Ramos (cell line): ENCODE results near the gene DUS3L.
"Not testable (repeated sequence)": the region's sequence is repeated elsewhere in the genome, so short reads cannot be mapped to it uniquely, and the experiment has no call there.

Source experiments
- in situ Hi-C: fragments of 300-500 bp; cut with MboI; formaldehyde crosslinking; loops from one replicate; pipeline ENCODE4 v1.14.3; 2022; ENCODE audit warnings: low sequenced_read_pairs; ENCODE audit not compliant: unreplicated experiment

Gene DUS3L

DNA sequence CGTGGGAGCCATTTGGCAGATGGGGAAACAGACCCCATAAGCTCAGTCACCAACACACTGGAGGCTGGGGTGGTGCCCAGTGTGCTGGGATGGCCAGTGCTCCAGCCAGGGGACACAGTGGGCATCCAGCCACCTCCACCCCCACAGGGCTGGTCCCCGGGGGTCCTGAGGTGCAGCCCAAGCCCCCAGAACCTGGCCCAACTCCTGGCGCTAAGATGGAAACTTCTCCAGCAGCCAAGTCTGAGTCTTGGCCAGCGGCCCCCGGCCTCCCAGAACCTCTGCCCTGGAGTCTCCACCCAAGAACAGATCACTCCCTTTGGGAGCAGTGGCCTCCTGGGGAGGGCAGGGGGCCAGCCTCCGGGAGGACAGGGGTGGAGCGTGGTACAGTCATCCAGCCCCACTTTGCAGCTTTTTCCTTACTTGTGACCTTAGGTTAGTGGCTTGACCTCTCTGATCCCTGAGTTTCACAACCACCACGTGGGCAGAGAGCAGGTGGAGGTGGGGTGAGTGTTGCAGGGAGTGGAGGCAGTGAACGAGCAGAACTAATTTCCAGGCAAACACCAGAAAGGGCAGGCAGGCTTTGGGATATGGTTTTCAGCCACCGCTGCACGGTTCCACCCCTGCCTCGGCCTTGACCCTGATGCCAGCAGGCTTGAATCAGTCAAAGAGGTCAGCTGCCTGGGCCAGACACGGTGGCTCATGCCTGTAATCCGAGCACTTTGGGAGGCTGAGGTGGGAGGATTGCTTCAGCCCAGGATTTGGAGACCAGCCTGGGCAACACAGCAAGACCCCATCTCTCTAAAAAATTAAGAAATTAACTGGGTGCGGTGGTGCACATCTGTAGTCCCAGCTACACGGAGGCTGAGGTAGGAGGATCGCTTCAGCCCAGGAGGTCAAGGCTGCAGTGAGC lies 9.7 kb upstream of the DUS3L start:
- in situ Hi-C loops = loop anchor here (5.0 kb wide), 2 partner anchors 92 to 222 kb away; no protein-coding TSS in a partner anchor

DNA sequence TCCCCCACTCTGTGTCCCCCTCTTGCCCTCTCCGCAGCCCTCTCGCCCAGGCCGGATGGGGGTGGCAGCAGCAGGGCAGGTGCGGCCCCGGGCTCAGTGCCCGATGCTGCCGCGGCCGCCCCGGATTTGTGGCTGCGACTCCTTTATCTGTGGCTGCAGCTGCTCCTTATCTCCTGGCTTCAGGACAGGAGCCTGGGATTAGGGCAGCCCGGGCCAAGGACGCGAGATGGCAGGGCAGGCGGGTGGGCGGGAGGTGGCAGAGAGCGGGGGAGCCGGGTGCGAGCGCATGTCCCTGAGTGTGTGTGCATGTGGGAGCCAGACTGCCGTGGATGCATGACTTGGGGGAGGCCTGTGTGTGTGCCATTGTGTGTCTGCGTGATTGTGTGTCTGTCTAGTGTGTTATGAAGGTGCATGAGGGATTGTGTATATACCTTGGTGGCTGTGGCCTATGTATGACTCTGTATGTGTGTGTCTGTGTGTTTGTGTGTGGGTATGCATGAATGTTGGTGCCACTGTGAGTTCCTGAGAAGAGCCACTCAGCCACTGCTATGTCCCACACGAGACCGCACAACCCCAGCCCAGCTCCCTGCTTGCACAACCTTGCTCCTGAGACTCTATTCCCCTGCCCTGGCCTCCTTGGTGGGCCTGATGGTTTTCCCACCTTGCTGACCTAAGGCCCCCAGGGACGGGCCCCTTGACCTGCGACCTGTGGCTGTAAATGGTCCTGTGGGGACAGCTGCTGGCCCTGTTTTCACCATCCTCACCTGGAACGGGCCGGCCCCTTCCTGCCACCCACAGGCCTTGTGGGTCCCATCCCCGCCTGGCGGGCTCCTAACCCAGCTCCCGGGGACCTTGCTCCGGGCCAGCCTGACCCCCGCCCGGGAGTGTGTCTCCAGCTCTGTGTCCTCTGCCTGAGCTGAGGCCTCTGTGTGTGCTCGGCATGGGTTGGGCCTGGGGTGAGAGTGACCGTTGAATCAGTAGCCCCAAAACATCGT lies 8.6 kb upstream of the DUS3L start:
- in situ Hi-C loops = loop anchor here (5.0 kb wide), 2 partner anchors 93 to 223 kb away; no protein-coding TSS in a partner anchor

DNA sequence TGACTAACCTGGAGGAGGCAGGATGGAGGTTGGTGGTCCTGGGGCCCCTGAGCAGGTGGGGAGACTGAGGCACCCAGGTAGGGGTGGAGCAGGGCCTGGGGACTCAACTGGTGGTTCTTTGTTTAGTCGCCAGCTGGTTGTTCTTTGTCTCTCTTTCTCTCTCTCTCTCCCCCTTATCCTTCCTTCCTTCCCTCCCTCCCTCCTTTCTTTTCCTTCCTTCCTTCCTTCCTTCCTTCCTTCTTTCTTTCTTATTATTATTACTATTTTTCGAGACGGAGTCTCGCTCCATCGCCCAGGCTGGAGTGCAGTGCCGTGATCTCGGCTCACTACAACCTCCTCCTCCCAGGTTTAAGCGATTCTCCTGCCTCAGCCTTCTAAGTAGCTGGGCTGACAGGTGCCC lies 7.3 kb upstream of the DUS3L start:
- in situ Hi-C loops = no loop called here

DNA sequence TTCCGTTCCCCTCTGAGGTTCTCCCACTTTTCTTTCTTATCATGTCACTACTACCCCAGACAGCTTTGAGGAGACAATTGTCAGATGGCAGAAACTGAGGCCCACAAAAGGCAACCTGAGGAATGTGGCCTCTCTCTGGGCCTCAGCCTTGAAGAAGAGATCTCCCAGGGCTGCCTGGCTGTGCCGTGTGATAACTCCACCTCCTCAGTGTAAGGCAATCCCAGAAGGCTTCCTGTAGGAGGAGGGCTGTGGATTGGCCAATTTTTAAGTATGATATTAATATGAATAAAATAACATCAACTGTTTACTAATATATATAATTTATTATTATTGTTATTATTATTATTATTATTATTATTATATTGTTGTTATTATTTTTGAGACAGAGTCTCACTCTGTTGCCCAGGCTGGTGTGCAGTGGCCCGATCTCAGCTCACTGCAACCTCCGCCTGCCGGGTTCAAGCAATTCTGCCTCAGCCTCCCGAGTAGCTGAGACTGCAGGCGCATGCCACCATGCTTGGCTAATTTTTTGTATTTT lies 4.5 kb upstream of the DUS3L start:
- in situ Hi-C loops = no loop called here

DNA sequence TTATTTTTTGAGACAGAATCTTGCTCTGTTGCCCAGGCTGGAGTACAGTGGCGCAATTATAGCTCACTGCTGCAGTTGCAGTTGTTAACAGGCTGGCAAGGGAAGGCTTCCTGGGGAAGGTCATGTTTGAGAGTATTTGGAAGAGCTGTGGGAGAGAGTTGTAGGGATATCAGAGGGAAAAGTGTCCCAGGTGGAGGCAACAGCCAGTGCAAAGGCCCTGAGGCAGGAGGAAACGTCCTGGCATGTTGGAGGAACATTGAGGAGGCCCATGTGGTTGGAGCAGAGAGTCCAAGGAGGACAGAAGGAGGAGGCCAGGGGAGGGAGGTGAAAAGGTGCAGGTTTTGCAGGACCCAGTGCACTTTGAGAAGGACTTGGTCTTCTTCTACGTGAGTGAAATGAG lies 2.2 kb upstream of the DUS3L start:
- in situ Hi-C loops = loop anchor here (5.0 kb wide), 1 partner anchor 111 kb away; the partner anchor contains the start of genes HSD11B1L and MICOS13

DNA sequence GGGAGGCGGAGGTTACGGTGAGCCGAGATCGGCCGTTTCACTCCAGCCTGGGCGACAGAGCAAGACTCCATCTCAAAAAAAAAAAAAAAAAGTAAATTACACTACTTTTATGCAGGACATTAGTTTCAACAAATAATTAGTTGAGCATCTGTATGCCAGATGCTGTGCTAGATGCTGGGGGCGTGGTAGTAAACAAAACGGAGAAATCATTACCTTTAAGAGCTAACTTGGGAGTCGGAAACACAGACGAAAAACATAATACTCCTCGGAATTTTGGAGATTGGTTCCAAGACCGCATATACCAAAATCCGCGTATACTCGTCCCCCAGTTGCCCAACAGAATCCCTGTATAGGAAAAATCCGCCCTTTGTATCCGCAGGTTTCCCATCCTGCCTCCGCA lies 1.3 kb upstream of the DUS3L start:
- in situ Hi-C loops = loop anchor here (5.0 kb wide), 1 partner anchor 110 kb away; the partner anchor contains the start of genes HSD11B1L and MICOS13

DNA sequence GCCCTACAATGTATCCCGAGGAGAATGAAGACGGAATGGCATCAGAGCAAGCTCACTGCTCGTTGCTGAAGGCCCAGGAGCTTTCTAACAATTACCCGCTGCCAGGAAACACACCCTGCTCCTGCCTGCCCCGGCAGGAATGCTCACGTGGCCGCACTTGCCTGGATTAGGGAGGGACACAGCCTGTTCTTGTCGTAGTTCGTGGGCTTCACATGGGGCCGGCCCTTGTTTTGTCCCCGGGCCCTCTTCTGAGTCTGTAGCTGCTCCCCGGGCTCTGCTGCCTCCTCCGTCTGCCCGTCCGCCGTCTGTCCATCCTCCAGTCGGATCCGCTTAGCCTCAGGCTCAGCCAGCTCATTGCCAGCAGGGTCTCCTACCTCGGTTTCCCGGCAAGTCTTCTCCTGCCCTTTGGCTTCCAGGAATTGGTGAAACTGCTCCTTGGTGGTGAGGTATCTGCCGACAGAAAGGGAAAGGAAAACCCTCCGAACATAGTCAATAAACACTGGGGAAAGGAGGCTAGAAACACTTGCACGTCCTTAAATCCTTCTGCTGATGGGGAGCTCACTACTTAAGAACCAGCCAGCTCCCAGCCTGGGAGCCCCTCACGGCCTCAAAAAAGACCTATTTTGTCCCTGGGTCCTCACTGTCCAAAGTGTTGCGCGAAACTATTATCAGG lies 941 bp downstream of the DUS3L start:
- in situ Hi-C loops = loop anchor here (5.0 kb wide), 1 partner anchor 108 kb away; the partner anchor contains the start of genes HSD11B1L and MICOS13

DNA sequence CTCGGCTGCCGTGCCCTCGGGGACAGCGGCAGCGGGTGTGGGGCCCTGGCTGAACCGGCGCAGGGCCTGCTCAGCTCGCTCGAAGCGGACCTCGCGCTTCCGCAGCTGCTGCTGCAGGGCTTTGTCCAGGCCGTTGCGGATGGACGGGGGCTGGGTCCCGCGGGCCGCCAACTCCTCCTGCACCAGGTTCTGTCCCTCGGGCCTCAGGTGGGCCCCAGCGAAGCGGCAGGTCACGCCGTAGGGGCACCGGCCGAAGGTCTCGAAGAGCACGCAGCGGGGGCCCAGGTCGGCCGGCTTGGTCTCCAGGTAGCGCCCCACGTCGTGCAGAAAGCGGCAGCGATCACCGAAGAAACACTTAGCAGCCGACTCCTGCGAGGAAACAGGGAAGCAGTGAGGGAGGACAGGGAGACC lies 1.6 kb downstream of the DUS3L start:
- in situ Hi-C loops = no loop called here

DNA sequence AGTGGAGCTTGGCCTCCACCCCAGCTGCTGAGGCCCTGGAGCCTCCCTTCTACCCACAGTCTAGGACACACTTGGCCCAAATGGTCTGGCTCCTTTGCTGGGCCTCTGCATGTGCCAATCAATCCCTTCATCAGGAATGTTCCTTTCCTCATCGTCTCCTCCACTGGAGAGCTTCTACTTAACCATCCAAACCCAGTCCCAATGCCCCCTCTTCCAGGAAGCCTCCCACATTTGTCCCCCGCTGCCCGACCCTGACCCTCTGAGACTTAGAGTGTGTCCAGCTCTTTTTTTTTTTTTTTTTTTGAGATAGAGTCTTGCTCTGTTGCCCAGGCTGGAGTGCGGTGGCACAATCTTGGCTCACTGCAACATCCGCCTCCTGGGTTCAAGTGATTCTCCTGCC lies 2.5 kb downstream of the DUS3L start:
- in situ Hi-C loops = no loop called here

DNA sequence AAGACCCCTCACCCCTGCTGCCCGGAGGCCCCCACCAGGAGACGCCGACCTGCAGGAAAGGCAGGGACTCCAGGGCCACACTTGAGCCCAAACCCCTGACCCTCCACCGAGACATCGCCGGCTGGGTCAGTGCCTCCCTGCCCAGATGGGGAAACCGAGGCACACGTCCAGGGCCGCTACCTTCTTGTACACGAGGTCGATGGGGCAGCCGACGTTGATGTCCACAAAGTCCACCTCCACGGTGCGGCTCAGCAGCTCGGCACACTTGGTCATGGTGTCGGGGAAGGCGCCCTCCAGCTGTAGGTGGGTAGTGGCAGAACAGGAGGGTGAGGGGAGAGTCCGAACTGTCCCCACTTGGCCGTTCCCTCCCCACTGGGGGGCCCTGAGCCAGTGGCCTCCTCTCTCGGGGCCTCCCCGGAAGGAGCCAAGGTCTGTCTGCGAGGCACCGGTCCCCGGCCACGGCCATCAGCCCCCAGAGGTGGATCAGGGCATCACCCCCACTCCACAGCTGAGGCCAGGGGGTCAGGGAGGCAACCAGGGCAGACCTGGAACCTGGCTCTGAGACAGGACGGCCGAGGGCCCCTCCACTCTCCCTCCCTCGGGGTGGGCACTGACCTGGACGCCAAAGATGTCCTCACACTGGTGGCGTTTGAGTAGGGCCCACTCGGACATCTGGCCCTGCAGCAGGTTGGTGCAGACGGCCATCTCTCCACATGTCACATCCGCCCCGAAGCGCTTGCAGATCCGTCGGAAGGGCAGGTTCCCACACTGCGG lies 3.4 kb downstream of the DUS3L start:
- in situ Hi-C loops = no loop called here

DNA sequence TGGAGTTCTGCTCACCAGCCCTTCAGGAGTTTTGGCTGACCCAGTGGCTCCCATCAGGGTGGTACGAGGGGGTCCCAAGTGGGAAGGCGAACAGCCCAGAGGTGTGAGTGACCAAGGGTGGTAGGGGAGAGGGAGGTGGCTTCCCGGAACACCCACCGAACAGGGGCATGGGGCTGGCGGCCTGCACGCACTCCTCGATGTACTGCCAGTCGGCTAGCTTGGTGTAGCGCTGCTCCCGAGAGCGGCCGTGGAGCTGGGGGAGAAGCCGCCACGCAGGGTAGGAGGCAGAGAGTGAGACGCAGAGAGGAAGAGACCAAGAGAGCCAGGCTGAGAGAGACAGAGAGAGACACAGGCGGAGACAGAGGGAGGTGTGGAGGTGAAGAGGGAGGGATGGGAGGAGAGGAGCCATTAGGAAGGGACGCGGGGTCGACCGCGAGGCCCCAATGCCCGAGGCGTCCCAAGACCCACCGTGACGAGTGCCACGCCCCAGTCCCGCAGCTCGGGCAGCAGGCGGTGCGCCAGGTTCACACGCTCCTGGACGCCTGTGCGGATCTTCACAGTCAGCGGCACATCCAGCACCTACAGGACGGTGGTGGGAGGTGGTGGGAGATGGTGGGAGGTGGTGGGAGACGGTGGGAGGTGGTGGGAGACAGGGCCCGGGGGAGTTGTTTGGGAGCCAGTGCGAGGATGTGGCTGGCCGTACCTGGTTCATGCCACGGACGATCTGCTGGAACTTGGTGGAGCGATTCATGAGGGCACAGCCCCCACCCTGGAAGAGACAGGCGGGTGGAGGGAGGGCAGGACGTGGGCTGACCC lies 4.2 kb downstream of the DUS3L start:
- in situ Hi-C loops = no loop called here

DNA sequence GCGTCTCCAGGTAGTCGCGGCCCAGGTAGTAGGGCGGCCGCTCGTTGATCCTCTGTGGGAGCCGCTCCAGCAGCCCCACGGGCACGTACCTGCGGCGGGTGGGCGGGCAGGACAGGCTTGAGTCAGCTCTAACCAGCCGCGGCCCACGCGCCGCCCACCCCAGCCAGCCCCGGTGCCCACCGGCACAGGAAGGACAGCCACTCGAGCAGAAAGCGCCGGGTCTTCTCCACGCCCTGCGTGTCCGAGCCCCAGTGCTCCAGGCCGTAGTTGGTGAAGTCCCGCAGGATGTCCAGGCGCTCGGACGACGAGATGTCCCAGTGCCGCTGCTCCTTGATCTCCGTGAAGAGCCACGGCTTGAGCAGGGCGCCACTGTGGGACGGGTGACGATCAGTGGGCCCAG lies 5.5 kb downstream of the DUS3L start:
- in situ Hi-C loops = no loop called here

DNA sequence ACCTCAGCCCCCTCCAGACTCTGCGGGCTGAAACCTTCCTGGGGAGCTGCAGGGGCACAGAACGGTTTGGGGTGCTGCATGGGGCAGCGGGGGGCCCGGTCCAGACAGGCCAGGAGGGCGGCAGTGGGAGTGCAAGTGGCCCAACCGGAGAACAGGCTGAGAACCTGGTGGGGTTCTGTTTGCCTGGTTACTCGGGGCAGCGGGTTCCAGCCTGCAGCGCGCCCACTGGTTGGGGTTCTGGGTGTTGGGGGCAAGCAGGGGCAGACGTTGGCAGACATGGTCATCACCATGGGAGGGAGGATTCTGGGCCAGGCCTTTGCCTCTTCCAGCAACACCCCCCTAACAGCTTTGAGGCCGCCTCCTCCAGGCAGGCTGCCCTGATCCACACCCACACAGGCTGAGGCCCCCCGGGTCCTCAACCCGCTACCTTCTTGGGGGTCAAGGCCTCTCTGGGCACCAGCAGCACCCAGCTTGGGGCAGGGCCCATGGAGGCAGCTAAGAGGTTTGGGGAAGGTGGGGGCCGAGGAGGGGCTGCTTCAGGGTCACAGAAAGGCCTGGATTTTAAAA lies 6.3 kb downstream of the DUS3L start, which contains the start of gene PRR22:
Gene PRR22, minus strand, starts transcription at position 166 of the 567 bp plus-strand sequence. Its CDS starts 86 bp downstream, at position 80.
- in situ Hi-C loops = no loop called here

DNA sequence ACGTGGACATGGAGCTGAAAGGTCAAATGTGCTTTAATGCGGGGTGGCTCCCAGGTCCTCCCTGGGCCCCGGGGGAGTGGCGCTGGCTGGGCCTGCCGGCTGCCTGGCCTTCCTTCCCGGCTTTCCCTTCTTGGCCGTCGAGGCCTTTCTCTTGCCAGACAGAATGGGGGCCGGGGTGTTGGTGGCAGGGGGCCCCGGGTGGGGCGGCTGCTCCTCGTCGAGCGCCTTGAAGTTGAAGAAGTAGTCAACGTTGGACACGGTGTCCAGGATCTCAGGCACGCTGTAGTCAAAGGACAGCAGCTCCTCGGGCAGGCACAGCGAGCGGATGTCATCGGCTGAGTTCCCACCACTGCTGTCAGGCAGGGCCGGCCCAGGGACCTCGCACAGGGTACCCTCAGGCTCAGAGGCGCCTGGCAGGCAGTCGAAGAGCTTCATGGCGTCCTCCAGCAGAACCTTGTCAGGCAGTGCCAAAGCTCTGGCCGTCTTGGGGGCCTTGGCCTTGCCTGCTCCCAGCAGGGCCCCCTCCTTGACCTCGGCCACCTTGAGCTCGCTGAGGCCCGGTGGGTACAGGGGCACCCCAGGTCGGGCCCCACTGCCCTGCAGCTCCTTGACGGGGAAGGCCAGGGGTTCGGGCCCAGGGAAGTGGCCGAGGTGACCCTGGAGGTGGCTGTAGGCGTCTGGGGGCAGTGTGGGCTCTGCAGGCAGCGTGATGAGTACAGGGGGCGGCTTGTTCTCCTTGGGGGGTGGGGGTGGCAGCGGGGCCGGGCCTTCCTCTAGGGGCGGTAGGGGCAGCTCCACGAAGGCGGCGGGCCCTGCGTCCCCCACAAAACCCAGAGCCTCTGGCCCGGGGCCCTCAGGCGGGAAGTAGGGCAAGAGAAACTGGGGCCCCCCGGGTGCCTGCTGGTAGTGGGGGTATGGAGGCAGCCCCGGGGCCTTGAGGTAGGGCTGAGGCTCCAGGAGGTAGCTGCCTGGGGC lies 7.7 kb downstream of the DUS3L start:
- in situ Hi-C loops = no loop called here

DNA sequence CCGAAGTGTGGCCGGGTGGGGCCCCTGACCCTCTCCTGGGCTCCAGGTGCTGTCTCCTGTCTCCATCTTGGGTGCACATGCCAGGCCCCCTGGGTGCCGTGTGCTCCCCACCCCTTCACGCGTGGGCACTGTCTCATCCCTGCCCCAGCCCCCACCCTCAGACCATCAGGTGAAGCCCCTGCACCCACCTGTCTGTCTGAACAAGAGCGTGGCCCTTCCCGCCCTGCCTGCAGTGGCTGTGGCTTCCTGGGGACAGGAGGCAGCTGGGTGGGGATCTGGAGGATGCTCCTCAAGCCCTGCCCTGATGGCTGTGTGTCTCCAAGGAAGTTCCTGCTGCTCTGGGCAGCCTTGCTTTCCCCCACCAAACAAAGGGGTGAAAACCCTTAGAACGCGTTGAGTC lies 8.6 kb downstream of the DUS3L start:
- in situ Hi-C loops = no loop called here

DNA sequence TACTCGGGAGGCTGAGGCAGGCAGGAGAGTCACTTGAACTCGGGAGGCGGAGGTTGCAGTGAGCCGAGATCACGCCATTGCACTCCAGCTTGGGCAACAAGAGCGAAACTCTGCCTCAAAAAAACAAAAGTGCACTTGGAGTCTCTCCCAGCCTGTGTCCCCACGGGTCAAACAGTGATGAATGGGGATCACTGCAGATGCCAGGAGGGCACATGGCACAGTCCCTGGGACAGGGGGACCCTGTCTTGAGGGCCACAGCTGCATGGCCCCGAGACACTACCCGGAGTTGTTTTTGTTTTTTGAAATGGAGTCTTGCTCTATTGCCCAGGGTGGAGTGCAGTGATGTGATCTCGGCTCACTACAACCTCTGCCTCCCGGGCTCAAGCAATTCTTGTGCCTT lies 10.0 kb downstream of the DUS3L start:
- in situ Hi-C loops = not testable (repeated sequence)

DNA sequence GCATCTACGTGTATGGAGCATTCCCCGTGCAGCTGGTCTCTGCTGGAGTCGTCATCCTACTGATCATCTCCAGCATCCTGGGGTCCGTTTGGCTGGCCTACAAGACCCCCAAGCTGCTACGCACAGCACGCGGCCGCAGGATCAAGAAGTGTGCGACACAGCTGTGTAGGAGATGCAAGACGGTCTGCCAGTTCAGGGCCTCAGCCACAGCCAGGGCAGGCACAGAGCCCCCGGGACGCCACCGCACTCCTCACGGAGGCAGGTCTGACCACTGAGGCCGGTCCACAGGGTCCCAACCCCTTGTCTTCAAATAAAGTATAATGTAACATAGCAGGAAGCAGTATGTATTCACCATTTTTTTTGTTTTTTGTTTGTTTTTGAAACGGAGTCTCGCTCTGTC lies 12.6 kb downstream of the DUS3L start:
- in situ Hi-C loops = no loop called here
